Lung (tissue), 12 donors: ENCODE measurements around the gene EPM2A. TPM values are rescaled to one million over a fixed set of nuclear protein-coding genes. Genes with fewer than 3 reads are reported as not detected.

Experiments used
- ATAC-seq: fragments of 200-7000 bp; cut with Tn5 transposase; one replicate; pipeline ENCODE4 v1.9.1; 2020; ENCODE audit warnings: moderate number of reproducible peaks; ENCODE audit not compliant: insufficient read depth, low FRiP score
- DNase-seq, 3 donors: peaks; one replicate each; pipeline ENCODE4 v3.0.0-alpha.2; 2013 to 2017
- H3K27ac ChIP-seq, 2 donors: one replicate each; pipeline ENCODE4 v1.5.1; 2013; ENCODE audit warnings: mild to moderate bottlenecking in 2 of 2, moderate library complexity in 2 of 2, control low read depth in 1 of 2, inconsistent platforms in 1 of 2, low read depth in 1 of 2, low read length in 1 of 2
- H3K27me3 ChIP-seq, 3 donors: one replicate each; pipeline ENCODE4 v1.5.1; 2013; ENCODE audit warnings: low read length in 2 of 3; ENCODE audit not compliant: control insufficient read depth in 3 of 3, insufficient read depth in 3 of 3
- H3K36me3 ChIP-seq, 4 donors: one replicate each; pipeline ENCODE4 v1.5.1; 2013; ENCODE audit warnings: low read length in 4 of 4, mild to moderate bottlenecking in 1 of 4, moderate library complexity in 1 of 4; ENCODE audit not compliant: control insufficient read depth in 4 of 4, insufficient read depth in 4 of 4
- H3K4me1 ChIP-seq, 5 donors: one replicate each; pipeline ENCODE4 v1.5.1; 2013; ENCODE audit warnings: low read length in 5 of 5, mild to moderate bottlenecking in 2 of 5, moderate library complexity in 1 of 5; ENCODE audit not compliant: control insufficient read depth in 5 of 5, insufficient read depth in 5 of 5
- H3K4me3 ChIP-seq: one replicate; pipeline ENCODE4 v1.5.1; 2013; ENCODE audit warnings: mild to moderate bottlenecking, control low read depth, moderate library complexity
- H3K9ac ChIP-seq, 2 donors: one replicate each; pipeline ENCODE4 v1.5.1; 2013; ENCODE audit warnings: low read length in 2 of 2, control low read depth in 1 of 2; ENCODE audit not compliant: insufficient read depth in 1 of 2
- H3K9me3 ChIP-seq, 4 donors: one replicate each; pipeline ENCODE4 v1.5.1; 2013; ENCODE audit warnings: low read length in 3 of 4, mild to moderate bottlenecking in 1 of 4, moderate library complexity in 1 of 4; ENCODE audit not compliant: control insufficient read depth in 4 of 4, insufficient read depth in 3 of 4
- CTCF ChIP-seq: IDR thresholded peaks from 2 replicates; pipeline ENCODE4 v1.5.1; 2012; ENCODE audit warnings: mild to moderate bottlenecking; ENCODE audit errors: control extremely low read depth, extremely low read depth
- WGBS, 2 donors: extraction: QIAGEN DNeasy Blood & Tissue Kit; methylation state at CpG; one replicate each; pipeline ENCODE4 v1.1.7; 2013; 5-methylcytosine and 5-hydroxymethylcytosine counted together
- polyA plus RNA-seq, 2 donors: library from polyadenylated mRNA; stranded (reverse); fragments of 200-250 nt; gene quantifications; one replicate each; pipeline ENCODE4 v1.2.1, GENCODE V29; 2013
- total RNA-seq, 2 donors: library from RNA; depleted of rRNA in 1 of 2; stranded (reverse); fragments of >200 nt in 1 of 2; gene quantifications; one replicate each; pipeline ENCODE4 v1.2.1, GENCODE V29; 2014 to 2021
- donor health status: control.
- donor health status: control.
- donor health status: Bipolar disorder and iron deficiency.
- donor health status: healthy.
- donor health status: DM: yes; HTN: yes; CAD: no.

EPM2A gene
- total and polyA plus RNA-seq, 4 donors: 2.8 to 13.3 (median 5.0) TPM

- no peak overlapping the region for H3K4me3 ChIP-seq
- H3K36me3 ChIP-seq: peaks cover 0 to 1% (median 0%) of the 10 kb centered on the region in 4 donors
- no peak overlapping the region for H3K9ac ChIP-seq
- DNase-seq: no peak
- ATAC-seq: no peak
- no peak for TF ChIP-seq CTCF
- H3K9me3 ChIP-seq: no peaks in the 10 kb centered on the region
- no peak overlapping the region for H3K27ac ChIP-seq
- H3K27me3 ChIP-seq: no peaks in the 10 kb centered on the region
- peaks cover 0 to 14% (median 0%) of the 10 kb centered on the region in 5 donors for H3K4me1 ChIP-seq
Observed at GRCh38 chr6:145738265-145738664, 2.9 kb upstream of the EPM2A start.

- no peaks in the 10 kb centered on the region for H3K27me3 ChIP-seq
- 57 to 60% methylated on average over 7 of the region's 7 CpGs for WGBS, 2 donors
- no peak overlapping the region for H3K27ac ChIP-seq
- TF ChIP-seq CTCF: no peak
- no peak overlapping the region for H3K4me3 ChIP-seq
- peaks cover 0 to 1% (median 0%) of the 10 kb centered on the region in 4 donors for H3K36me3 ChIP-seq
- DNase-seq (peak; percentile 56 to 85 (median 83)), ATAC-seq (no peak)
- H3K9ac ChIP-seq: no peak overlapping the region
- no peaks in the 10 kb centered on the region for H3K9me3 ChIP-seq
- peaks cover 0 to 14% (median 0%) of the 10 kb centered on the region in 5 donors for H3K4me1 ChIP-seq
Observed at GRCh38 chr6:145736661-145737144, 1.4 kb upstream of the EPM2A start.

GRCh38 chr6:145734486-145735355, 599 bp downstream of the EPM2A start:
- H3K36me3 ChIP-seq: peaks cover 0 to 1% (median 0%) of the 10 kb centered on the region in 4 donors
- peak overlapping the region; percentile 66 for H3K4me3 ChIP-seq
- peaks cover 0 to 14% (median 0%) of the 10 kb centered on the region in 5 donors for H3K4me1 ChIP-seq
- WGBS, 2 donors: 0% methylated on average over 67 to 74 of the region's 74 CpGs
- no peaks in the 10 kb centered on the region for H3K27me3 ChIP-seq
- no peaks in the 10 kb centered on the region for H3K9me3 ChIP-seq
- DNase-seq (peak; percentile 89 to 91 (median 90)), ATAC-seq (peak; percentile 89)
- H3K27ac ChIP-seq: peak overlapping the region; percentile 99
- peak overlapping the region; percentile 59 to 79 for H3K9ac ChIP-seq
- no peak for TF ChIP-seq CTCF
